NCI-H345 treated with DMSO at 0.1 percent for 48 hours (cell line): Measurements from ENCODE around the gene FUT9.
"Not testable (repeated sequence)": the region's sequence is repeated elsewhere in the genome, so short reads cannot be mapped to it uniquely, and the experiment has no call there.

Source experiments
- DNase-seq: peaks from one replicate; lab custom pipeline; 2025; ENCODE audit not compliant: unreplicated experiment; lab: John Stamatoyannopoulos, UW

The FUT9 gene

GRCh38 chr6:96184798-96185197, 169.0 kb downstream of the FUT9 start:
- no peak for DNase-seq

GRCh38 chr6:96186094-96186493, 170.3 kb downstream of the FUT9 start:
- DNase-seq: no peak

- DNase-seq: no peak
Observed at GRCh38 chr6:96186516-96187195, 170.9 kb downstream of the FUT9 start.

- DNase-seq: no peak
Observed at GRCh38 chr6:96194675-96195074, 178.9 kb downstream of the FUT9 start.

GRCh38 chr6:96195272-96195671, 179.5 kb downstream of the FUT9 start:
- no peak for DNase-seq

GRCh38 chr6:96196633-96197032, 180.9 kb downstream of the FUT9 start:
- DNase-seq: no peak

GRCh38 chr6:96197241-96197640, 181.5 kb downstream of the FUT9 start:
- DNase-seq: no peak

- no peak for DNase-seq
Observed at GRCh38 chr6:96202571-96202970, 186.8 kb downstream of the FUT9 start.

GRCh38 chr6:96211341-96211740, 195.6 kb downstream of the FUT9 start:
- DNase-seq: no peak

- no peak for DNase-seq
Observed at GRCh38 chr6:96212066-96212465, 196.3 kb downstream of the FUT9 start.

GRCh38 chr6:96213784-96214183, 198.0 kb downstream of the FUT9 start:
- no peak for DNase-seq

- DNase-seq: no peak
Observed at GRCh38 chr6:96223695-96224094, 207.9 kb downstream of the FUT9 start.

GRCh38 chr6:96227135-96227534, 211.4 kb downstream of the FUT9 start:
- DNase-seq: no peak

- no peak for DNase-seq
Observed at GRCh38 chr6:96234444-96234843, 218.7 kb downstream of the FUT9 start.

- no peak for DNase-seq
Observed at GRCh38 chr6:96235927-96236326, 220.2 kb downstream of the FUT9 start.

- no peak for DNase-seq
Observed at GRCh38 chr6:96236471-96236870, 220.7 kb downstream of the FUT9 start.

GRCh38 chr6:96237638-96238347, 222.0 kb downstream of the FUT9 start:
- no peak for DNase-seq

- no peak for DNase-seq
Observed at GRCh38 chr6:96246563-96246962, 230.8 kb downstream of the FUT9 start.

- DNase-seq: no peak
Observed at GRCh38 chr6:96249755-96250154, 234.0 kb downstream of the FUT9 start.

- DNase-seq: no peak
Observed at GRCh38 chr6:96257751-96258150, 242.0 kb downstream of the FUT9 start.

GRCh38 chr6:96260787-96261430, 245.1 kb downstream of the FUT9 start:
- not testable (repeated sequence) for DNase-seq
